GM18867 (cell line): Measurements from ENCODE around the gene IL12RB2.

Experiments
- ATAC-seq: cut with Tn5 transposase; IDR thresholded peaks from one replicate; pipeline ENCODE4 v1.9.1; 2021; ENCODE audit warnings: mild to moderate bottlenecking, moderate library complexity; ENCODE audit not compliant: unreplicated experiment

IL12RB2 gene

GRCh38 chr1:67308136-67308535 lies 463 bp downstream of the IL12RB2 start:
- ATAC-seq = no peak

DNA sequence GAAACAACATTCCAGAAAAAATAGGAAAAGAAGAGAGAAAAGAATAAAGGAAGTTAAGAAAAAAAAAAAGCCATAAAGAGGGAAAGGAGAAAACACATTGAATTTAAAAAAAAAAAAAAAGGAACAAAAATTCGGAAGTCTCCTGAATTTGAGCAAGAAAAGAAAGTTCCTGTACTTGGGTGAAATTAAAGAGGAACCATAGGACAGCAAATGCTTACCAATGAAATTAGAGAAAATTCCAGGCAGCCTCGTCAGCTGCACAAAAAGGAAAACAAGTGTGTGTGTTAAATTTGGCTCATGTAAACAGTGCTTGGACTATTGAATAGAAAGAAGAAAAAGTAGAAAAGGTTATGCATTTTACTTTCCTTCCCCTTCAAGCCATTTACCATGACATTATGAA lies 4.9 kb downstream of the IL12RB2 start:
- no peak for ATAC-seq

DNA sequence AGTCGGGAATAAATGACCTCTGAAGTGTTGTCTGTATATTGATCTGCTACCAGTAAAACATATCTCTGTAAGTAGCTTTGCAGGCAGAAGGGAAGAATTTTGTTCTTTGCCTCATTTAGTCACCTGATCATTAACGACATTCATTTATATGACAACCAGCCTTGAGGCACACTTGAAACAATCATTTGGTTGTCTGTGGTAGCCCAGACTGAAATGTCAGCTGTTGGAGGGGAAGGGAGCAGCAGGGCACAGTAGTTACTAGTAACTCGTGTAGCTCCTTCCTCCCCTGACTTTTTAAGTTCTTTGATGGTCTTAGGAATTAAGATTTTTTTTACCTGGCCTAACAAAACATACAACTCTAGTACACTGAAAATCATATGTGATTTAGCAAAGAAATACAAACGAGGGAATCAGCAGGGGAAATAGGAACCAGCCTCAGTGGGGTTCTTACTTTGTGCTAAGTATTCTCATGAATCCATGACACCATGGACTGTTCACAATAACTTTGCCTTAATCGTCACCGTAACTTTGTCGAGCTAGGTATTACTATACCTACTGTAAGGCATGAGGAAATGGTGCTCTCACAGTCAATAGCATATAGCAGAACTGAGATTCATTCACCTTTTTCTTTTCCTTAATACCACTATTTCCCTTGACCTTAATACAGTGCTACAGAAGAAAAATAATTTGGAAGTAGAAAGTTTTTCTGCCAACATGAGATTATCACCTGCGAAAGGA lies 6.4 kb downstream of the IL12RB2 start:
- no peak for ATAC-seq

DNA sequence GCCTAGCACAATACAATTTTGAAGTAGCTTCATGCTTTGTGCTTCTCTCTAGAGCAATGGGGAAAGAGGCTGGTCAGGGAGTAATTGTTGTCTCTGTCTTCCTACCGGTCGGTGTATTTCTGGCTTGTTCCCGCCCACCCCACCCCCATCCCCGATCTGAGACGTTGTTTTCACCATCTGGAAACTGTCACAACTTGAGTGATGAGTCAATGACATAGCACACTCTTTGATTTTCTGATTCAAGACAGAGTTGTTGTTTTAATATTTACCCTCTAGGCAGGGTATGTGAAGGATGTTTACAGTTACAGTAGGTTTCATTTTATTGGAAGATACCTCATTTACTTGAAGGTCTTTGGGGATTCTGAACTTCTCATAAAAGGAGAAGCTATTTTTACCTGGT lies 7.0 kb downstream of the IL12RB2 start:
- ATAC-seq = no peak

GRCh38 chr1:67316180-67316902 lies 8.7 kb downstream of the IL12RB2 start:
- ATAC-seq = no peak

GRCh38 chr1:67316918-67317317 lies 9.2 kb downstream of the IL12RB2 start:
- ATAC-seq = no peak

- ATAC-seq = no peak
These were observed 10.1 kb downstream of the IL12RB2 start for GRCh38 chr1:67317803-67318202.

- ATAC-seq = no peak
These were observed 14.8 kb downstream of the IL12RB2 start for GRCh38 chr1:67322442-67322841.

DNA sequence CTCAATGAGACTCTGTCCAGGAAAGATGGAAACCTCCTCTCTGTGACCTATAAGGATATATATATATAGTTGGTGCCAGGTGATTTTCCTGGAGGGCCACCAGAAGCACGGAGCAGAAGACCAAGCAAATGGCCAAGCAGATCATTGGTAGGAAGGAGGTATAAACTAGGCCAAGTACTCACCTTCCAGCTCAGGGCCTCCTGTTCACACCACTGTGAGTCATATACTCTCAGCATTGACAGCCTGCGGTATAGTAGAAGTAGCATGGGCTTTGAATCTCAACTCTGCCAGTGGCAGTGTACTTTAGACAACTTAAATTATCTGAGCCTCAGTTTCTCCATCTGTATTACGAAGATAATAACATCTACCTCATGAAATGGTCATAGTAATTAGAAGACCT lies 15.4 kb downstream of the IL12RB2 start:
- ATAC-seq = no peak

- ATAC-seq = no peak
These were observed 16.4 kb downstream of the IL12RB2 start for GRCh38 chr1:67324068-67324467.

- no peak for ATAC-seq
These were observed 20.3 kb downstream of the IL12RB2 start for GRCh38 chr1:67327864-67328466.

- peak; percentile 95 for ATAC-seq
These were observed 25.2 kb downstream of the IL12RB2 start for GRCh38 chr1:67332653-67333529.

- ATAC-seq = no peak
These were observed 25.9 kb downstream of the IL12RB2 start for GRCh38 chr1:67333603-67334002.

DNA sequence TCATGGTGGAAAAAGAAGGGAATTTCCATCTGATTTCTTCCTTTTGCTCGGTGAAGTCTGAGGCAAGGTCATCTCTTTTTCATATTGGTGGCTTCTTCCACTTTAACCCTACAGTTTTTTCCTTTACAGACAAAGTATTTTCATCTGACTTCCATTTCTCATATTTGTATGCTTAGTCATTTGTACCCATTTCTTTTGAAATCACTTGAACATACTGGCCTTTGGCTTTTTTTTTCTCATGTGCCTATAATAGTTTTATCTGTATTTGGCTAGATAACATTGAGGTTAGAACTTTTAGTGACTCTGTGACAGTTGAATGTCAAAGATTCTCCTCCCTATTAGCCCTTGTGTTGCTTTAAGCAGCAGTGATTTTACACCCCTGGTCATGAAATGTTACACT lies 27.7 kb downstream of the IL12RB2 start:
- no peak for ATAC-seq

GRCh38 chr1:67336157-67336556 lies 28.5 kb downstream of the IL12RB2 start:
- no peak for ATAC-seq

DNA sequence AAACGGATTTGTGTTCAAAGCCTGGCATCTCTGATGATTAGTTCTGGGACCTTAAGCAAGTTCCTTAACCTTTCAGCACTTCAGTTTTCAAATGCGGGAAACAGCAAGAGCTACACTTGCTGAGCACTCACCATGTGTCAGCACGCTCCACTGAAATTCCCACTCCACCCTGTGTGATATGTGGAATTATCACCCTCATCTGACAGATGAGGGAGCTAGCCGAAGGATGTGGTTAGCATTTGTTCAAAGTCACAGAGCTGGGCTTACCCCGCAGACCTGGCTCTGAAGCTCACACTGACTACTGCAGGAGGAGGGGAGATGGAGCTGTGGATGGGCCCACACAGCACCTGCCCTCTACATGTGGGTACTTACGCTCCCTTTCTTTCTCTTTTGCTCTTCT lies 29.1 kb downstream of the IL12RB2 start:
- no peak for ATAC-seq

DNA sequence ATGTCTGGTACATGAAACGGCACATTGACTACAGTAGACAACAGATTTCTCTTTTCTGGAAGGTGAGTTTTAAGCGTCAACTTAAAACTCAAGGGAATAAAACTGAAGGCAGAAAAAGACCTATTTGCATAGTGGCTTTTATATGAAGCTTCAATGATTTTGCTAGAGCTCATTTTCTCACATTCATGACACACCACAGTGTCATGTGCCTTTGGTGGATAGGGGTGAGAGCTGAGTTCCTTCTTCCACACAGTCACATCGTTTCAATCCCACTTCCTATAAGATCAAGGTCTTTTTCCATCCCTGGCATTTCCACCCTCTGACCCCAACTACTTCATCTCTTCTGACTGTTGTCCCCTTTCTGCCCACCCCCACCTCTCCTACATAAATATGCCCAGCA lies 31.0 kb downstream of the IL12RB2 start:
- peak; percentile 45 for ATAC-seq

- peak; percentile 37 for ATAC-seq
These were observed 32.1 kb downstream of the IL12RB2 start for GRCh38 chr1:67339623-67340343.

DNA sequence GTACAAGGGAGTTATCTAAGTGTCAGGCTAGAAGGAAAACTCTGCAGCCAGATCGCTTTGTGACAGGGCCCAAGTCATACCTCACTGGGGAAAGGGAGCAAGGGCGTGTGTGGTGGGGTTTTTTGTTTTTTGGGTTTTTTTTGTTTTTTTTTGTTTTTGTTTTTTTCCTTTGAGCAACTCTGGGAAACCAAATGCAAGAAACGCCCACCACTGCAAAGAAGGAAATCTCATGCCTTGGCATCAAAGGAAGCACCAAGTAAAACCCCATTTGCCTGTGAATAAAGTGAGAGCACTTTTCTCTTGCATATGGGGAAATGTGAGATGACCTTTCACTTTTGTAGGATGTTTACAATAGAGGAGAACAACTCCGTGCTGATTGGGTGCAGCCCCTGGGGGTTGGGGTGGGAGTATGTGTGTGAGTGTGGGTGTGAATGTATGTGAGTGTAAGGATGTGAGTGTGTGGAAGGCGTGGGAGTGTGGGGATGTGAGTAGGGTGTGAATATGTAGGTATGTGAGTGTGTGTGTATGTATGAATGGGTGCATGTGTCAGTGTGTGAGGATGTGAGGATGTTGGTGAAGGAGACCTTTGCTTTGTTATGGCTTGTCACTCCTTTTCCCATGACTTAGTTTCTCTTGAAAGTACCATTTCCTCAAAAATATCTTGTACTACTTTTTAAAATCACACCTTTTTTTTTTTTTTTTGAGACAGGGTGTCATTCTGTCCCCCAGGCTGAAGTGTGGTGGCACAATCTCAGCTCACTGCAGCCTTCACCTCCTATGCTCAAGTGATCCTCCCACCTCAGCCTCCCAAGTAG lies 34.6 kb downstream of the IL12RB2 start:
- peak; percentile 40 for ATAC-seq

DNA sequence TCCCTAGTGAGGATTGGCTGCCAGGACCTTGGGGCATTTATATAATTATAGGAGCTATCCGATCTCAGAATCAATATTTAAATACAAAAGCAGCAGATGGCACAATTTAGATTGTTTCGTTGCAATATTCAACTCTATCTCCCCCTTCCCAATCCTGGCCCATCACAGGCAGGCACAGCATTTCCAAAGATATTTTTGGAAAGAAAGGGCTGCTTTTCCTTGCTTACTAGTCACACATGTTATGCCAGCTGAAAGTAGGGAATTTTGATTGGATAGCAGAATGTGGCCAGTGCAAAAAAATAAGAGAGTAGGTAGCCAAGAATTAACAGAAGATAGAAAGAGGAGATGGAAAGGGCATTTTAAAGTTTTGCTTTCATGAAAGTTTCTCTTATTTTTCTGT lies 37.9 kb downstream of the IL12RB2 start:
- ATAC-seq = no peak
